SK-N-SH treated with all-trans-retinoic acid at 6 μM for 48 hours (cell line): Measurements from ENCODE around the gene FGD5.

Experiments used
- ATAC-seq: fragments of 200-7000 bp; cut with Tn5 transposase; 3 replicates; pipeline ENCODE4 v1.9.1; 2020; ENCODE audit warnings: mild to moderate bottlenecking, moderate library complexity
- ARNTL ChIP-seq: fragments of 450-650 bp; formaldehyde crosslinking; IDR thresholded peaks from 2 replicates; pipeline ENCODE4 v1.5.0; 2020; ENCODE audit warnings: low read depth, mild to moderate bottlenecking, moderate library complexity, borderline replicate concordance
- BACH2 ChIP-seq: fragments of 250-450 bp; sonication (Bioruptor Pico); IDR thresholded peaks from 2 replicates; pipeline ENCODE4 v1.9.0; 2021; ENCODE audit warnings: mild to moderate bottlenecking, borderline replicate concordance
- CREB5 ChIP-seq: fragments of 250-450 bp; sonication (Bioruptor Pico); IDR thresholded peaks from 2 replicates; pipeline ENCODE4 v1.5.1; 2020; ENCODE audit warnings: low read depth, mild to moderate bottlenecking, moderate library complexity
- CSDC2 ChIP-seq: fragments of 250-450 bp; sonication (Bioruptor Pico); IDR thresholded peaks from 2 replicates; pipeline ENCODE4 v1.5.0; 2020; ENCODE audit warnings: mild to moderate bottlenecking, moderate library complexity
- ESRRG ChIP-seq: fragments of 250-450 bp; sonication (Bioruptor Pico); IDR thresholded peaks from 2 replicates; pipeline ENCODE4 v1.6.1; 2021; ENCODE audit warnings: mild to moderate bottlenecking
- ISL1 ChIP-seq: fragments of 250-450 bp; sonication (Bioruptor Pico); IDR thresholded peaks from 2 replicates; pipeline ENCODE4 v2.1.2; 2022; ENCODE audit warnings: mild to moderate bottlenecking, moderate library complexity
- OSR1 ChIP-seq: fragments of 250-450 bp; sonication (Bioruptor Pico); IDR thresholded peaks from 2 replicates; pipeline ENCODE4 v1.8.0; 2022; ENCODE audit warnings: moderate library complexity, mild to moderate bottlenecking, inconsistent platforms
- PATZ1 ChIP-seq: fragments of 250-450 bp; sonication (Bioruptor Pico); IDR thresholded peaks from 2 replicates; pipeline ENCODE4 v1.8.0; 2020; ENCODE audit warnings: mild to moderate bottlenecking, moderate library complexity, borderline replicate concordance
- POU6F1 ChIP-seq: fragments of 250-450 bp; sonication (Bioruptor Pico); IDR thresholded peaks from 2 replicates; pipeline ENCODE4 v1.8.0; 2021; ENCODE audit warnings: low read depth, mild to moderate bottlenecking, moderate library complexity, borderline replicate concordance
- SNAI2 ChIP-seq: fragments of 250-450 bp; sonication (Bioruptor Pico); IDR thresholded peaks from 2 replicates; pipeline ENCODE4 v1.5.0; 2020; ENCODE audit warnings: mild to moderate bottlenecking, moderate library complexity
- TCF4 ChIP-seq: fragments of 250-450 bp; sonication (Bioruptor Pico); IDR thresholded peaks from 2 replicates; pipeline ENCODE4 v1.8.0; 2021; ENCODE audit warnings: mild to moderate bottlenecking, moderate library complexity, borderline replicate concordance
- TOX ChIP-seq: fragments of 250-450 bp; sonication (Bioruptor Pico); IDR thresholded peaks from 2 replicates; pipeline ENCODE4 v1.8.0; 2021; ENCODE audit warnings: mild to moderate bottlenecking, moderate library complexity, borderline replicate concordance
- ZC3H10 ChIP-seq: fragments of 250-450 bp; sonication (Bioruptor Pico); IDR thresholded peaks from 2 replicates; pipeline ENCODE4 v1.5.1; 2021; ENCODE audit warnings: mild to moderate bottlenecking, moderate library complexity
- ZFP3 ChIP-seq: fragments of 250-450 bp; sonication (Bioruptor Pico); IDR thresholded peaks from 2 replicates; pipeline ENCODE4 v1.5.0; 2020; ENCODE audit warnings: mild to moderate bottlenecking, moderate library complexity
- ZFP30 ChIP-seq: fragments of 450-650 bp; formaldehyde crosslinking; IDR thresholded peaks from 2 replicates; pipeline ENCODE4 v1.5.0; 2022; ENCODE audit warnings: mild to moderate bottlenecking, moderate library complexity
- ZNF565 ChIP-seq: fragments of 450-650 bp; formaldehyde crosslinking; conservative IDR thresholded peaks from 2 replicates; pipeline ENCODE4 v1.5.0; 2020; ENCODE audit warnings: low read depth, mild to moderate bottlenecking, moderate library complexity
- ZNF70 ChIP-seq: fragments of 450-650 bp; formaldehyde crosslinking; IDR thresholded peaks from 2 replicates; pipeline ENCODE4 v1.5.0; 2020; ENCODE audit warnings: mild to moderate bottlenecking, moderate library complexity
- ZNF8 ChIP-seq: fragments of 450-650 bp; formaldehyde crosslinking; IDR thresholded peaks from 2 replicates; pipeline ENCODE4 v1.5.0; 2020; ENCODE audit warnings: mild to moderate bottlenecking, moderate library complexity
- TF ChIP-seq, protein P1 (sequence below): fragments of 250-450 bp; sonication (Bioruptor Pico); IDR thresholded peaks from 2 replicates; pipeline ENCODE4 v1.5.0; 2020; ENCODE audit warnings: mild to moderate bottlenecking, moderate library complexity
- TF ChIP-seq, protein P2 (sequence below): fragments of 250-450 bp; sonication (Bioruptor Pico); IDR thresholded peaks from 2 replicates; pipeline ENCODE4 v1.5.1; 2021; ENCODE audit warnings: mild to moderate bottlenecking, moderate library complexity

The FGD5 gene

GRCh38 chr3:14812196-14812790 lies 6.5 kb upstream of the FGD5 start:
- TF ChIP-seq TOX (CRISPR knock-in tag) (no peak), ZNF8 (no peak), OSR1 (CRISPR knock-in tag) (no peak), ZC3H10 (no peak), ARNTL (CRISPR knock-in tag) (no peak), POU6F1 (CRISPR knock-in tag) (no peak), ESRRG (CRISPR knock-in tag) (no peak), ZFP30 (CRISPR knock-in tag) (no peak)
- TF ChIP-seq, protein P1, sequence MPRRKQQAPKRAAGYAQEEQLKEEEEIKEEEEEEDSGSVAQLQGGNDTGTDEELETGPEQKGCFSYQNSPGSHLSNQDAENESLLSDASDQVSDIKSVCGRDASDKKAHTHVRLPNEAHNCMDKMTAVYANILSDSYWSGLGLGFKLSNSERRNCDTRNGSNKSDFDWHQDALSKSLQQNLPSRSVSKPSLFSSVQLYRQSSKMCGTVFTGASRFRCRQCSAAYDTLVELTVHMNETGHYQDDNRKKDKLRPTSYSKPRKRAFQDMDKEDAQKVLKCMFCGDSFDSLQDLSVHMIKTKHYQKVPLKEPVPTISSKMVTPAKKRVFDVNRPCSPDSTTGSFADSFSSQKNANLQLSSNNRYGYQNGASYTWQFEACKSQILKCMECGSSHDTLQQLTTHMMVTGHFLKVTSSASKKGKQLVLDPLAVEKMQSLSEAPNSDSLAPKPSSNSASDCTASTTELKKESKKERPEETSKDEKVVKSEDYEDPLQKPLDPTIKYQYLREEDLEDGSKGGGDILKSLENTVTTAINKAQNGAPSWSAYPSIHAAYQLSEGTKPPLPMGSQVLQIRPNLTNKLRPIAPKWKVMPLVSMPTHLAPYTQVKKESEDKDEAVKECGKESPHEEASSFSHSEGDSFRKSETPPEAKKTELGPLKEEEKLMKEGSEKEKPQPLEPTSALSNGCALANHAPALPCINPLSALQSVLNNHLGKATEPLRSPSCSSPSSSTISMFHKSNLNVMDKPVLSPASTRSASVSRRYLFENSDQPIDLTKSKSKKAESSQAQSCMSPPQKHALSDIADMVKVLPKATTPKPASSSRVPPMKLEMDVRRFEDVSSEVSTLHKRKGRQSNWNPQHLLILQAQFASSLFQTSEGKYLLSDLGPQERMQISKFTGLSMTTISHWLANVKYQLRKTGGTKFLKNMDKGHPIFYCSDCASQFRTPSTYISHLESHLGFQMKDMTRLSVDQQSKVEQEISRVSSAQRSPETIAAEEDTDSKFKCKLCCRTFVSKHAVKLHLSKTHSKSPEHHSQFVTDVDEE (CRISPR knock-in tag), result no peak
- no peak for ATAC-seq

- ATAC-seq, result no peak
- no peak for TF ChIP-seq PATZ1 (CRISPR knock-in tag)
- no peak for TF ChIP-seq ARNTL (CRISPR knock-in tag)
- TF ChIP-seq ZFP3 (CRISPR knock-in tag), result no peak
- TF ChIP-seq ZNF70 (CRISPR knock-in tag), result no peak
- TF ChIP-seq SNAI2 (CRISPR knock-in tag), result no peak
- TF ChIP-seq, protein P2, sequence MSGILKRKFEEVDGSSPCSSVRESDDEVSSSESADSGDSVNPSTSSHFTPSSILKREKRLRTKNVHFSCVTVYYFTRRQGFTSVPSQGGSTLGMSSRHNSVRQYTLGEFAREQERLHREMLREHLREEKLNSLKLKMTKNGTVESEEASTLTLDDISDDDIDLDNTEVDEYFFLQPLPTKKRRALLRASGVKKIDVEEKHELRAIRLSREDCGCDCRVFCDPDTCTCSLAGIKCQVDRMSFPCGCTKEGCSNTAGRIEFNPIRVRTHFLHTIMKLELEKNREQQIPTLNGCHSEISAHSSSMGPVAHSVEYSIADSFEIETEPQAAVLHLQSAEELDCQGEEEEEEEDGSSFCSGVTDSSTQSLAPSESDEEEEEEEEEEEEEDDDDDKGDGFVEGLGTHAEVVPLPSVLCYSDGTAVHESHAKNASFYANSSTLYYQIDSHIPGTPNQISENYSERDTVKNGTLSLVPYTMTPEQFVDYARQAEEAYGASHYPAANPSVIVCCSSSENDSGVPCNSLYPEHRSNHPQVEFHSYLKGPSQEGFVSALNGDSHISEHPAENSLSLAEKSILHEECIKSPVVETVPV (CRISPR knock-in tag), result no peak
- TF ChIP-seq ZFP30 (CRISPR knock-in tag), result no peak
These were observed 4.3 kb upstream of the FGD5 start for GRCh38 chr3:14814411-14814871.

DNA sequence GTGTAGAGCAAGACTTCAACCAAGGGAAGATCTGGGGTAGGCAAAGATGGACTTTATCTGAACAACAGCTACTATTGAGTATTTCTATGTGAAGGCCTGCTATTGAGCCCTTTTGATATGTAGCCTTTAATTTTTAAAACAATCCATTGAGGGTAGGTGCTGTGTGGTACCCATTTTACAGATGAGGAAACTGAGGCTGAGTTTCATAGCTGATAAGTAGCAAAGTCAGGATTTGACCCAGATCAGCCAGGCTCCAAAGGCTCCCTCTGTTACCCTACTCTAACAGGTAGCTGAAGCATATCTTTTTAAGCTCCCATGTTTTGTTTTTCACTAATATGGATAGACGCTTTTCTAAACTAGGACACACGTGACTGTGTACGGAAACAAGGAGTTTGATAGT lies 2.4 kb upstream of the FGD5 start:
- ATAC-seq, result no peak
- TF ChIP-seq SNAI2 (CRISPR knock-in tag) (no peak), CSDC2 (CRISPR knock-in tag) (no peak), BACH2 (CRISPR knock-in tag) (no peak), ZC3H10 (no peak), ZNF70 (CRISPR knock-in tag) (no peak), ARNTL (CRISPR knock-in tag) (no peak), TOX (CRISPR knock-in tag) (no peak), ESRRG (CRISPR knock-in tag) (no peak), CREB5 (CRISPR knock-in tag) (no peak), ZFP30 (CRISPR knock-in tag) (no peak)

GRCh38 chr3:14819671-14820070 lies 909 bp downstream of the FGD5 start:
- no peak for TF ChIP-seq ZNF565 (CRISPR knock-in tag)
- TF ChIP-seq TOX (CRISPR knock-in tag), result no peak
- no peak for TF ChIP-seq ISL1 (CRISPR knock-in tag)
- no peak for TF ChIP-seq TCF4 (CRISPR knock-in tag)
- TF ChIP-seq ZFP3 (CRISPR knock-in tag), result no peak
- TF ChIP-seq, all 23 proteins: peak for 0
- no peak for ATAC-seq
